MM.1S (cell line): Measurements from ENCODE around the gene CADPS.

ENCODE experiments used
- DNase-seq: peaks from one replicate; pipeline ENCODE4 v3.0.0-alpha.2; 2015
- H2AFZ ChIP-seq: fragments of 300-600 bp; sonication (generic); 2 replicates; pipeline ENCODE4 v1.6.0; 2016; ENCODE audit warnings: antibody characterized with exemption, low read length
- H3F3A ChIP-seq: fragments of 300-600 bp; sonication (generic); 2 replicates; pipeline ENCODE4 v1.6.1; 2016; ENCODE audit warnings: mild to moderate bottlenecking, antibody characterized with exemption, low read length, moderate library complexity, mixed read lengths; ENCODE audit not compliant: insufficient read depth
- H3K27ac ChIP-seq: fragments of 300-600 bp; sonication (generic); 2 replicates; pipeline ENCODE4 v1.5.1; 2016; ENCODE audit warnings: mild to moderate bottlenecking, low read length
- H3K27me3 ChIP-seq: fragments of 300-600 bp; sonication (generic); replicated peaks from 2 replicates; pipeline ENCODE4 v1.6.0; 2016; ENCODE audit warnings: low read length; ENCODE audit not compliant: insufficient read depth
- H3K36me3 ChIP-seq: fragments of 300-600 bp; sonication (generic); replicated peaks from 2 replicates; pipeline ENCODE4 v1.6.1; 2016; ENCODE audit warnings: mild to moderate bottlenecking, low read length, mixed read lengths; ENCODE audit not compliant: insufficient read depth
- H3K4me1 ChIP-seq: fragments of 300-600 bp; sonication (generic); 2 replicates; pipeline ENCODE4 v1.6.1; 2016; ENCODE audit warnings: low read length, mixed read lengths
- H3K4me2 ChIP-seq: fragments of 300-600 bp; sonication (generic); 2 replicates; pipeline ENCODE4 v1.6.0; 2016; ENCODE audit warnings: low read depth, low read length
- H3K4me3 ChIP-seq: fragments of 300-600 bp; sonication (generic); 2 replicates; pipeline ENCODE4 v1.5.1; 2016; ENCODE audit warnings: low read length, mixed read lengths
- H3K79me2 ChIP-seq: fragments of 300-600 bp; sonication (generic); 2 replicates; pipeline ENCODE4 v1.6.1; 2016; ENCODE audit warnings: mixed run types, low read length, mixed read lengths
- H3K9ac ChIP-seq: fragments of 300-600 bp; sonication (generic); 2 replicates; pipeline ENCODE4 v1.6.1; 2016; ENCODE audit warnings: low read length, mixed read lengths
- H3K9me2 ChIP-seq: fragments of 300-600 bp; sonication (generic); replicated peaks from 2 replicates; pipeline ENCODE4 v1.6.1; 2016; ENCODE audit warnings: mild to moderate bottlenecking, low read length, mixed read lengths; ENCODE audit not compliant: insufficient read depth
- H3K9me3 ChIP-seq: fragments of 300-600 bp; sonication (generic); replicated peaks from 2 replicates; pipeline ENCODE4 v1.6.1; 2016; ENCODE audit warnings: mild to moderate bottlenecking, low read length, mixed read lengths; ENCODE audit not compliant: insufficient read depth
- H4K20me1 ChIP-seq: fragments of 300-600 bp; sonication (generic); 2 replicates; pipeline ENCODE4 v1.6.1; 2016; ENCODE audit warnings: mild to moderate bottlenecking, low read length, moderate library complexity, mixed read lengths; ENCODE audit not compliant: insufficient read depth
- CTCF ChIP-seq: fragments of 300-600 bp; sonication (generic); IDR thresholded peaks from 2 replicates; pipeline ENCODE4 v1.5.1; 2016; ENCODE audit warnings: antibody characterized with exemption, low read length, mixed read lengths
- EZH2 ChIP-seq: fragments of 300-600 bp; sonication (generic); optimal IDR thresholded peaks from 2 replicates; pipeline ENCODE3; 2017; ENCODE audit warnings: low read depth, mild to moderate bottlenecking, antibody characterized with exemption, low read length, mixed read lengths
- EZH2phosphoT487 ChIP-seq: fragments of 300-600 bp; sonication (generic); IDR thresholded peaks from 2 replicates; pipeline ENCODE4 v1.6.1; 2018; ENCODE audit warnings: antibody characterized with exemption, low read length

The CADPS gene

DNA sequence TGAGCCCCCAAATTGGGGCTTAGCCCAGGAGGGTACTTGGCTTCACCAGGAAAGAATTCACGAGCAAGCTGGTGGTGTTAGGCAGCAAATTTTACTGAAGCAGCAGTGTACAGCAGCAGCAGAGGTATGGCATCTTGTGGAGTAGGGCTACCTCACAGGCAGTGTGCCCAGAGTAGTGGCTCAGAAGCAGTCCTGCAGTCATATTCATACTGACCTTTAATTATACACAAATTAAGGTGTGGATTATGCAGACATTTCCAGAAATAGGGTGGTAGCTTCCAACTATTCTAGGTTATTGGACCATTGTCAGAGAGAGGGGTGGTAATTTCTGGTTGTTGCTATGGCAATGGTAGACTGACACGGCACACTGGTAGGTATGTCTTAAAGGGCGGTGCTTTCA is 20.7 kb upstream of the CADPS start:
- Histone ChIP-seq H3K79me2 (no peaks in the 10 kb centered on the region), H3K9ac (no peak overlapping the region), H3K36me3 (no peaks in the 10 kb centered on the region), H3K4me3 (no peak overlapping the region), H2AFZ (no peak overlapping the region), H3K27ac (no peak overlapping the region), H3K4me1 (no peaks in the 10 kb centered on the region), H4K20me1 (no peaks in the 10 kb centered on the region), H3K9me2 (no peaks in the 10 kb centered on the region), H3K4me2 (no peak overlapping the region), H3F3A (no peaks in the 10 kb centered on the region), H3K27me3 (no peaks in the 10 kb centered on the region), H3K9me3 (no peaks in the 10 kb centered on the region)
- no peak for DNase-seq
- TF ChIP-seq EZH2 (no peak), EZH2phosphoT487 (no peak), CTCF (no peak)

DNA sequence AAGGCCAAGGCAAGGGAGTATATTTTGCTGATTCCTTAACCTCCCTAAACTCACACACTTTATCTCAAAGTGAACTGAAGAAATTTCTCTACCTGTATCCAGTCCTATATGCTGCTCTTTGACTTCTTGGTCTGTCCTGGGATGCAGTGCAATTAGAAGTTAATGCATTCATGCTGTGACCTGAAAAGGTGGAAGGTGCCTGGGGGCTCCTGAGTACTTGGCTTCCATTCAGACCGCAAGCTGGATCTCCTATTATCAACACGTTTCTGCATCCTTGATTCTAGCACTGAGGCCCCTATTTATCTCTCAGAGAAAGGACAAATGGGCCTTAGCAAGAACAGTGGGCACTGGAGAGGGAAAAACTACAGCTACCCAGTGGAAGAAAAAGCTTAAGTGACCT is 17.7 kb upstream of the CADPS start:
- H2AFZ ChIP-seq, result no peak overlapping the region
- H3K36me3 ChIP-seq, result no peaks in the 10 kb centered on the region
- H3K4me3 ChIP-seq, result no peak overlapping the region
- H3K27ac ChIP-seq, result no peak overlapping the region
- no peaks in the 10 kb centered on the region for H3K4me1 ChIP-seq
- no peaks in the 10 kb centered on the region for H3K9me2 ChIP-seq
- H4K20me1 ChIP-seq, result no peaks in the 10 kb centered on the region
- H3K79me2 ChIP-seq, result no peaks in the 10 kb centered on the region
- TF ChIP-seq EZH2phosphoT487, result no peak
- TF ChIP-seq CTCF, result no peak
- no peak overlapping the region for H3K9ac ChIP-seq
- no peak for DNase-seq
- H3F3A ChIP-seq, result no peaks in the 10 kb centered on the region
- H3K27me3 ChIP-seq, result no peaks in the 10 kb centered on the region
- no peak overlapping the region for H3K4me2 ChIP-seq
- no peaks in the 10 kb centered on the region for H3K9me3 ChIP-seq

GRCh38 chr3:62892045-62892444 is 16.8 kb upstream of the CADPS start:
- H3K4me2 ChIP-seq, result no peak overlapping the region
- no peak overlapping the region for H3K27ac ChIP-seq
- H4K20me1 ChIP-seq, result no peaks in the 10 kb centered on the region
- no peaks in the 10 kb centered on the region for H3K9me3 ChIP-seq
- TF ChIP-seq EZH2 (no peak), CTCF (no peak), EZH2phosphoT487 (no peak)
- H3K9me2 ChIP-seq, result no peaks in the 10 kb centered on the region
- no peak overlapping the region for H3K9ac ChIP-seq
- no peaks in the 10 kb centered on the region for H3F3A ChIP-seq
- DNase-seq, result no peak
- H3K27me3 ChIP-seq, result no peaks in the 10 kb centered on the region
- H3K4me1 ChIP-seq, result no peaks in the 10 kb centered on the region
- no peak overlapping the region for H2AFZ ChIP-seq
- H3K36me3 ChIP-seq, result no peaks in the 10 kb centered on the region
- no peak overlapping the region for H3K4me3 ChIP-seq
- no peaks in the 10 kb centered on the region for H3K79me2 ChIP-seq

DNA sequence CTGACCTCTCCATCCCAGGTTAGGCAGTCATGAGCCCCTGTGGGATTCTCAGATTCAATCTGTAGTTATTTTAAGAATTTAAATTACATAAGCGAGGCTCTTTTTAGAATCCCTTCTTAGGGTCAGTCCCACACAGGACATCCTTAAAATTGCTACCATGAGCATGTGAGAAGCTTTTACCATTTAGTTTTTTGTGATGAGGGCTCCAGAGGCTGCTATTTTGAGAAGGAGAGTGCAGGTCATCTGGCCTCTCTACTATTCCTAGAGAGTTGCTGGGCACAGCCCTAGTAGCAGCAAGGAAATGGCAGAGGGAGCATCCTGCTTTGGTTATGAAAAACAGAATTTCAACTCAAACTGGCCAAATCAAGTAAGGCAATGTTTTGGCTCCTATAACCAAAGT is 13.6 kb upstream of the CADPS start:
- Histone ChIP-seq H3K9ac (no peak overlapping the region), H3K4me2 (no peak overlapping the region), H3K9me2 (no peaks in the 10 kb centered on the region), H4K20me1 (no peaks in the 10 kb centered on the region), H3F3A (no peaks in the 10 kb centered on the region), H2AFZ (no peak overlapping the region), H3K4me1 (no peaks in the 10 kb centered on the region), H3K79me2 (no peaks in the 10 kb centered on the region), H3K36me3 (no peaks in the 10 kb centered on the region), H3K9me3 (no peaks in the 10 kb centered on the region), H3K27ac (no peak overlapping the region), H3K4me3 (no peak overlapping the region), H3K27me3 (no peaks in the 10 kb centered on the region)
- TF ChIP-seq EZH2, result no peak
- no peak for TF ChIP-seq CTCF
- TF ChIP-seq EZH2phosphoT487, result no peak
- no peak for DNase-seq
